IPS-18a (cell line): Measurements from ENCODE around the gene ZNF532.

ENCODE experiments used
- H3K27ac ChIP-seq: one replicate; pipeline ENCODE4 v1.5.1; 2013; ENCODE audit warnings: low read length
- H3K27me3 ChIP-seq: one replicate; pipeline ENCODE4 v1.6.1; 2013; ENCODE audit warnings: mild to moderate bottlenecking, low read length; ENCODE audit not compliant: control insufficient read depth, insufficient read depth
- H3K36me3 ChIP-seq: one replicate; pipeline ENCODE4 v1.6.1; 2013; ENCODE audit warnings: low read depth, low read length; ENCODE audit not compliant: control insufficient read depth
- H3K4me1 ChIP-seq: one replicate; pipeline ENCODE4 v1.6.1; 2013; ENCODE audit warnings: low read depth, low read length; ENCODE audit not compliant: control insufficient read depth
- H3K4me3 ChIP-seq: one replicate; pipeline ENCODE4 v1.5.1; 2013; ENCODE audit warnings: low read length
- H3K9ac ChIP-seq: one replicate; pipeline ENCODE4 v1.6.1; 2013; ENCODE audit warnings: mild to moderate bottlenecking, low read length, moderate library complexity
- H3K9me3 ChIP-seq: one replicate; pipeline ENCODE4 v1.6.1; 2013; ENCODE audit warnings: low read depth, low read length; ENCODE audit not compliant: control insufficient read depth

ZNF532 gene

DNA sequence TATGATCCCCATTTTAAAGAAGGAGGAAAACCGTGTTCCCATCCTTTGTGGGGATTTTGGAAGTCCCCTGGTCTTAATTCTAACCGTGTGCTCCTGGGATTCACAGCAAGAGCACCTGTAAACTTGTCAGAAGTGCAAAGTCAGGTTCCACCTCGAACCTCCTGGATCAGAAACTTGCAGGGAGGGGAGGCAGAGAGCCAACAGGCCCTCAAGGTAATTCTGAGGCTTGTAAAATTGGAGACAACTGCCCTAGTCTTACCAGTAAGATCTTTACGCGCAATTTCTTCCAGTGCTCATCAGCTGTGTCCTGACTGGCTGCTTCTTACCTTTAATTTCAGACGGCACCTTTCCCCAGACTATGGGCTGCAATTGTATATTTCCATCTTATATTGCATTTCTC lies 161.7 kb downstream of the ZNF532 start:
- Histone ChIP-seq H3K9me3 (no peaks in the 10 kb centered on the region), H3K27me3 (no peaks in the 10 kb centered on the region), H3K36me3 (no peaks in the 10 kb centered on the region), H3K27ac (no peak overlapping the region), H3K9ac (no peak overlapping the region), H3K4me1 (peaks cover 5% of the 10 kb centered on the region), H3K4me3 (no peak overlapping the region)

DNA sequence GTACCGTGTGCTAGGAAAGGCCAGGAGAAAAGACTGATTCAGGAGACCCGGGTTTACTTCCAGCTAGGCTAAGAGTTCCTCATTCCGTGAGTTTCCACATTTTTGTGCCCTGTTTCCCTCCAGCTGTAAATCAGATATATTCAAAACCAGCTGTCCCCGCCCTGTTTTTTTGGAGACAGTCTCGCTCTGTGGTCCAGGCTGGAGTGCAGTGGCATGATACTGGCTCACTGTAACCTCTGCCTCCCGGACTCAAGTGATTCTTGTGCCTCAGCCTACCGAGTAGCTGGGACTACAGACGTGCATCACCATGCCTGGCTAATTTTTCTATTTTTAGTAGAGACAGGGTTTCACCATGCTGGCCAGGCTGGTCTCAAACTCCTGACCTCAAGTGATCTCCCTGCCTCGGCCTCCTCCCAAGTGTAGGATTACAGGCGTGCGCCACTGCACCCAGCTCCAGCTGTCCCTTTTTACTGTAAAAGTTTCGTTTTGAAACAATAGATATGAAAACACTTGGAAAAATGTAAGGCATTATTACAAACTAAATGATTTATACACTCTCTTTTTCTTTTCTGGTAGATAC lies 162.2 kb downstream of the ZNF532 start:
- no peaks in the 10 kb centered on the region for H3K27me3 ChIP-seq
- no peak overlapping the region for H3K4me3 ChIP-seq
- H3K4me1 ChIP-seq = peaks cover 5% of the 10 kb centered on the region
- H3K9ac ChIP-seq = no peak overlapping the region
- H3K27ac ChIP-seq = no peak overlapping the region
- no peaks in the 10 kb centered on the region for H3K9me3 ChIP-seq
- no peaks in the 10 kb centered on the region for H3K36me3 ChIP-seq

DNA sequence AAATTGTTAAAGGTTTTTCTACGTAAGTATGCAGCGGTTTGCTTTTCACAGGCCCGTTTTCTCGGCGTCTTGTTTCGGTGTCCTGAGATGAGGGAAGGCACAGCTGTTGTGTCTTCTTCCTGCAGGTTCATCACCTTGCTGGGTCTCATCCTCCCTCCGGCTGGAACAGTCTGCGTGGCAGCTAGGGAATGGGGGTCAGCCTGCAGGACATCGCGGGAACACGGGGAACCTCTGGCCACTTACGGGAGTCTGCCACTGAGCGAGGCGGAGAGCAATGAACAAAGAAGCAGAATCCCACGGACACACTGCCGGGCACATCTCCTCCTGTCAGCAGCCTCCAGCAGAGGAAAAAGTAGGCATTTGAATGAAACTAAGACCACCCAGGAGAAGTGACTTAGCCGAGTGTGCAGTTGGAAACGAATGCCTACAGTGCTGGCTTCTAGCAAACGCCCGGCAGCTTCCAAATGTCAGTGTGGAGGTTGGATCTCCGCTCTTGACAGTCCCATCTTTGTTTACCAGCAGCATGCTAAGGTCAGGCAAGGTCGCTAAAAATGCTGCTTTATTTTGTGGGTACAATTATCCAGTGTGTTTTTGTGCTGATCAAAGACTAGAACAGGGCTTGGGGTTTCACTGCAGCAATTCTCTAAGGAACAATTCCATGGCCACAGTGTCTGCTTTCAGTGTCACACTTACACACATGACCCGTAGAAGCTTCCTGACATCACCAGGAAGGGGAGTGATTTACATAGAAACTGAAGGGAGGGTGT lies 165.2 kb downstream of the ZNF532 start:
- Histone ChIP-seq H3K9ac (no peak overlapping the region), H3K4me3 (no peak overlapping the region), H3K27me3 (no peaks in the 10 kb centered on the region), H3K4me1 (peaks cover 5% of the 10 kb centered on the region), H3K9me3 (no peaks in the 10 kb centered on the region), H3K36me3 (no peaks in the 10 kb centered on the region), H3K27ac (no peak overlapping the region)

DNA sequence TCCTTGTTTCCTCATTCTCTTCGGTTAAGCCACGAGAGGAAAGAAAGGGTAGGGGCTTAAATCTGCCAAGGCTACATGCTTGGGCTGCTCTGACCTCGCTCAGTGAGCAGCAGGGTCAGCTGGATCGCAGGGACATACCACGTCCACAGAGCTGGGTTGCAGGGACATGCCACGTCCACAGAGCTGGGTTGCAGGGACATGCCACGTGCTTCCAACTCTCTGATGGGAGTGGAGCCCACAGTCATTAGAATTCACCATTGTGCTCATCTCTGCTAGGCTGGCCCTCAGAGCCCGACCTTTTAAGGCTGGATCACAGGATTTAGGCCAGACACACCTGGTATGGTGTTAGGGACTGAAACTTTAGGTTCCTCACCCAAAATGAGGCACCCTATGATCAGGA lies 167.6 kb downstream of the ZNF532 start:
- Histone ChIP-seq H3K9me3 (no peaks in the 10 kb centered on the region), H3K9ac (no peak overlapping the region), H3K4me3 (no peak overlapping the region), H3K4me1 (peaks cover 5% of the 10 kb centered on the region), H3K36me3 (no peaks in the 10 kb centered on the region), H3K27ac (no peak overlapping the region), H3K27me3 (no peaks in the 10 kb centered on the region)

DNA sequence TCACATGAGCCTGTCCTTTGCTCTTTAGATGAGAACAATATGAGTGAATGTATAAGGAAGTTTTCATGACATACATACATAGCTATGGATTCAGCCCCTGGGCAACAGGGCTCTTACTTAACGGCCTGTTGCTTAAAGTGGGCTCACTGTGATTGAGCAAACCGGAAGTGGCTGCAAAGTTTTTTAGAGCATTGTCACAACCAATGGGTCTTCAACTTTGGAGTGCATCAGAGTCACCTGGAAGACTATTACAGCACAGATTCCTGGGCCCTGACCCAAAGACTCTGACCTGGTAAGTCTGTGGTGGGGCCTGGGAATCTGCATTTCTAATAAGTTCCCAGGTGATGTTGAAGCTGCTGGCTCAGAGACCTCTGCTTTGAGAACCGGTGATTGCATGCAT lies 168.7 kb downstream of the ZNF532 start:
- no peaks in the 10 kb centered on the region for H3K9me3 ChIP-seq
- H3K27ac ChIP-seq = no peak overlapping the region
- no peaks in the 10 kb centered on the region for H3K27me3 ChIP-seq

DNA sequence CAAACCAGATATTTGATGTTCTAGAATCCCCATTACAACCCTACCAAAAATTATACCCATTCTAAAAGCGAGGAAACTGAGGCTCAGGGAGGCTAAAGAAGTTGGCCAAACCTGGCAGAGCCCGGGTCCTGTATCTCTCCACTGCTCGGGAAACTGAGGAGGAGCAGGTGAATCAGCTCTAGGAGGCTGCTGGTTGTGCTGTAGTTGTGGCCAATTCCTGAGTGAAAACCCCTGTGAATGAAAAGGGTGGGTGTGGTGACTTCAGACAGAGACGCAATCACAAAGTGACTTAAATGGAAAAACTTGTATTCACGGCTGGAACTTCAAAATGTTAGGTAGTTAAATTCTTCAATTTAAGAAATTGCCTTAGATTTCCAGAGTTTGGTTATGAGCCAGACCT lies 169.3 kb downstream of the ZNF532 start:
- H3K9ac ChIP-seq = no peak overlapping the region
- H3K4me1 ChIP-seq = peaks cover 5% of the 10 kb centered on the region
- H3K27me3 ChIP-seq = no peaks in the 10 kb centered on the region
- H3K36me3 ChIP-seq = no peaks in the 10 kb centered on the region
- no peak overlapping the region for H3K4me3 ChIP-seq
- no peak overlapping the region for H3K27ac ChIP-seq
- H3K9me3 ChIP-seq = no peaks in the 10 kb centered on the region

More for the DNA sequence above, 168.7 kb downstream of the ZNF532 start:
- Histone ChIP-seq H3K36me3 (no peaks in the 10 kb centered on the region), H3K9ac (no peak overlapping the region), H3K4me1 (peaks cover 5% of the 10 kb centered on the region), H3K4me3 (no peak overlapping the region)

DNA sequence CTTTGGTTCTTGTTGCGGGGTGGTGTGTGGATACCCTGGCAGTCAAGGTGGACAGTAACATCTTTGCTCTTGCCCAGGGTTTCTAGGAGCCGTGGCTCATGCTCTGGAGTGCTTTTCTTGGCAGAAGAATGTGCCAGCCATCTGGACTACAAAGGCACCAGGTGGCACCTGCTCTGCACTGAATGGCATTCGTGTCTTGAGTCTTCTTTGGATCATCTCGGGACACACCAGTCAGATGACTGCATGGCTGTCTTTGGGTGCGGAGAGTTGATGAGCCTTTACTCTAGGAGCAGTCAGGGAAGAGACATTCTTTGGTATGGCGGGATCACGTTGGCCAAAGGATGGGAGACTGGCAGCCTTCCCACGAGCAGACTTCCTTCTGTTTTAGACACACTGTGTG lies 170.9 kb downstream of the ZNF532 start:
- no peaks in the 10 kb centered on the region for H3K27me3 ChIP-seq
- no peaks in the 10 kb centered on the region for H3K4me1 ChIP-seq
- H3K36me3 ChIP-seq = no peaks in the 10 kb centered on the region
- H3K4me3 ChIP-seq = no peak overlapping the region
- no peak overlapping the region for H3K27ac ChIP-seq
- no peak overlapping the region for H3K9ac ChIP-seq
- no peaks in the 10 kb centered on the region for H3K9me3 ChIP-seq
